Esophagus squamous epithelium (tissue), 4 donors: Measurements from ENCODE around the gene SEMA5A.

Experiments
- POLR2A ChIP-seq, 4 donors: fragments of 450-650 bp; IDR thresholded peaks; one replicate each; pipeline ENCODE4 v1.6.1; 2017; ENCODE audit warnings: antibody characterized with exemption in 4 of 4, mild to moderate bottlenecking in 4 of 4, moderate library complexity in 3 of 4
- TF ChIP-seq, protein P1 (sequence below), 6 experiments: fragments of 450-650 bp in 4 of 6; fragments of 200-600 bp in 2 of 6; sonication (generic) in 2 of 6; IDR thresholded peaks; one replicate each; pipeline ENCODE4 v1.5.1; 2016 to 2019; ENCODE audit warnings: antibody characterized with exemption in 6 of 6, mild to moderate bottlenecking in 4 of 6, moderate library complexity in 4 of 6

DNA sequence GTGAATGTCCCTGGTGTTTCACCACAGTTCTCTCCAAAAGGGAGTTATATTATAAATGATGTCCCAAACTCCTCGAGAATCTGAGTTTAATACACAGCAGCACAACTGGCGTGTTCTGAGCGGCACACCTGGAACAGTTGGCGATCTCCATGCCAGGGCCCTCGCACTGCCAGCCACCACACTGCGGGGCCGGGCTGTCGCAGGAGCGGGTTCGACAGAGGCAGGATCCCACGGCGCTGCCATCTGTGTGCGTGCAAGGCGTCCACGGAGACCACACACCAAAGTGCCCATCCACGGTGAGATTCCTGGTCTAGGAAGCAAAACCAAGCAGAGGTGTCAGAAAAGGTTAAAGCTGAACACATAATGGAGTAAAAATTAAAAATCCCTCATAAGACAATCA is 423.3 kb downstream of the SEMA5A start:
- TF ChIP-seq, protein P1, sequence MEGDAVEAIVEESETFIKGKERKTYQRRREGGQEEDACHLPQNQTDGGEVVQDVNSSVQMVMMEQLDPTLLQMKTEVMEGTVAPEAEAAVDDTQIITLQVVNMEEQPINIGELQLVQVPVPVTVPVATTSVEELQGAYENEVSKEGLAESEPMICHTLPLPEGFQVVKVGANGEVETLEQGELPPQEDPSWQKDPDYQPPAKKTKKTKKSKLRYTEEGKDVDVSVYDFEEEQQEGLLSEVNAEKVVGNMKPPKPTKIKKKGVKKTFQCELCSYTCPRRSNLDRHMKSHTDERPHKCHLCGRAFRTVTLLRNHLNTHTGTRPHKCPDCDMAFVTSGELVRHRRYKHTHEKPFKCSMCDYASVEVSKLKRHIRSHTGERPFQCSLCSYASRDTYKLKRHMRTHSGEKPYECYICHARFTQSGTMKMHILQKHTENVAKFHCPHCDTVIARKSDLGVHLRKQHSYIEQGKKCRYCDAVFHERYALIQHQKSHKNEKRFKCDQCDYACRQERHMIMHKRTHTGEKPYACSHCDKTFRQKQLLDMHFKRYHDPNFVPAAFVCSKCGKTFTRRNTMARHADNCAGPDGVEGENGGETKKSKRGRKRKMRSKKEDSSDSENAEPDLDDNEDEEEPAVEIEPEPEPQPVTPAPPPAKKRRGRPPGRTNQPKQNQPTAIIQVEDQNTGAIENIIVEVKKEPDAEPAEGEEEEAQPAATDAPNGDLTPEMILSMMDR (IDR thresholded peaks at IDR 0.05): no peak
- TF ChIP-seq POLR2A (IDR thresholded peaks at IDR 0.05): no peak
